D721Med (cell line): Measurements from ENCODE around the gene DNAI1.

ENCODE experiments used
- DNase-seq: peaks from one replicate; pipeline ENCODE4 v3.0.0; 2011; ENCODE audit warnings: low spot score; ENCODE audit not compliant: insufficient read length
- FAIRE-seq: peaks from 2 replicates; lab custom pipeline; 2011; peaks lifted over from hg19 to GRCh38; lab: Jason Lieb, UNC
- TF ChIP-seq, protein P1 (sequence below): IDR thresholded peaks from 2 replicates; pipeline ENCODE4 v1.5.1; 2012; ENCODE audit warnings: mild to moderate bottlenecking, control low read depth; ENCODE audit not compliant: insufficient read depth; ENCODE audit errors: missing control alignments

Gene DNAI1

DNA sequence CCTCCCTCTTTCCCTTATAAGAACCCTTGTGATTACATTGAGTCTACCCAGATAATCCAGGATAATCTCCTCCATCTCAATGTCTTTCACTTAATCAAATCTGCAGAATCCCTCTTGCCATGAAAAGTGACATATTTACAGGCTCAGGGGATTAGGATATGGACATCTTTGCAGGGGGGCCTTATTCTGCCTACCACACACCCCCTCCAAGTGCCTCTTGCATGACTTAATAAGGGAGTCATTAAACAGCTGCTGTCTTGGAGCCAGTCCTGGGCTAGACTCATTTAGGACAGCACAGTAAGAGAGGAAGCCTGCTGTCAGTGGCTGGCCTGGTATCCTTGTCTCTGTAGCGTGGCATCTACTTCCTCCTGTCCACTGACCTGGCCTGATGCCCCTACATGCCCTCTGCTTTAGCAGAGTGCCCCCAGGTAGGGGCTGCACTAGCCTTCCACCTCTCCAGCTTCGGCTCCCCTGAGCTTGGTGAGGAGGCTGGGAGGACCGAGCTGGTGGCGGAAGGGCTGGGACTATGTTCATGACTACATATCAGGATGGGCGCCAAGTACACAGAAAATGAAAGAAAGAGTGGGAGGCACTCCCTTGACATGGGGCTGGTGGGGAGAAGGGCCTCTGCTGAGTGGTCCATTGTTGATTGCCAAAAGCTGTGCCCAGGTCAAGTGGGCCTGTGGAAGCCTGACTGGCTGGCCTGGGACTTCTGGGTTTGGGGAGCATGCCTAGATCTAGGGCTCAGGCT is 46.9 kb downstream of the DNAI1 start:
- FAIRE-seq (peak; percentile 63), DNase-seq (no peak)
- TF ChIP-seq, protein P1, sequence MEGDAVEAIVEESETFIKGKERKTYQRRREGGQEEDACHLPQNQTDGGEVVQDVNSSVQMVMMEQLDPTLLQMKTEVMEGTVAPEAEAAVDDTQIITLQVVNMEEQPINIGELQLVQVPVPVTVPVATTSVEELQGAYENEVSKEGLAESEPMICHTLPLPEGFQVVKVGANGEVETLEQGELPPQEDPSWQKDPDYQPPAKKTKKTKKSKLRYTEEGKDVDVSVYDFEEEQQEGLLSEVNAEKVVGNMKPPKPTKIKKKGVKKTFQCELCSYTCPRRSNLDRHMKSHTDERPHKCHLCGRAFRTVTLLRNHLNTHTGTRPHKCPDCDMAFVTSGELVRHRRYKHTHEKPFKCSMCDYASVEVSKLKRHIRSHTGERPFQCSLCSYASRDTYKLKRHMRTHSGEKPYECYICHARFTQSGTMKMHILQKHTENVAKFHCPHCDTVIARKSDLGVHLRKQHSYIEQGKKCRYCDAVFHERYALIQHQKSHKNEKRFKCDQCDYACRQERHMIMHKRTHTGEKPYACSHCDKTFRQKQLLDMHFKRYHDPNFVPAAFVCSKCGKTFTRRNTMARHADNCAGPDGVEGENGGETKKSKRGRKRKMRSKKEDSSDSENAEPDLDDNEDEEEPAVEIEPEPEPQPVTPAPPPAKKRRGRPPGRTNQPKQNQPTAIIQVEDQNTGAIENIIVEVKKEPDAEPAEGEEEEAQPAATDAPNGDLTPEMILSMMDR: no peak

DNA sequence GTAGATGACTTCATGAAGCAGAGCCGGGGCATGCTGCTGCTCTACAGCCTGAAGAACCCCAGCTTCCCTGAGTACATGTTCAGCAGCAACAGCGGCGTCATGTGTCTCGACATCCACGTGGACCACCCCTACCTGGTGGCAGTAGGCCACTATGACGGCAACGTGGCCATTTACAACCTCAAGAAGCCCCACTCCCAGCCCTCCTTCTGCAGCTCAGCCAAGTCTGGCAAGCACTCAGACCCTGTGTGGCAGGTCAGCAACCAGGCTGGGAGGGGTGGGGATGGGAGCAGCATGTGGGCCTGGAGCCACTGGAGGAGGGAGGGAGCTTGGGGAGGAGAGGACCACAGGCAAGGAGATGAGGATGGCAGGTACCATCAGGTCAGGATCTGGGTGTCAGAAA is 48.0 kb downstream of the DNAI1 start:
- no peak for FAIRE-seq

DNA sequence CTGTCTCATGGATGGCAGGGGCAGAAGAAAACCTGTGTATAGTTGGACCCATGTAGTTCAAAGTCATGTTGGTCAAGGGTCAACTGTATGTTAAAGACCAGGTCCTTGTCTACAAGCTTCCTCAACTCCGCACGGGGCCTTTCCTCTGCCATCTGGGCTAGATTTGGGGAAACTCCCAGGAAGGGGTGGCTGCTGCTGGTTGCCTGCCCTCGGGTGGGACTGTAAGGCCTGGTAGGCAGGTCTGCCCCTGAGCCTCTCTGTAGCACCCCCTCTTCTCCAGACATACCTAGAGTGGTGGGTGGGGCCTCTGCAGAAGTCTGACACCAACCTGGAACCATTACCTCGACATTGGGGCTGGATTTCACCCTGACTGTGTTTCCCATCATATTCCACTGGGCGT is 49.0 kb downstream of the DNAI1 start:
- DNase-seq (no peak), FAIRE-seq (no peak)
- TF ChIP-seq, protein P1: no peak

More for the DNA sequence above, 48.0 kb downstream of the DNAI1 start:
- DNase-seq: no peak
- TF ChIP-seq, protein P1: no peak

DNA sequence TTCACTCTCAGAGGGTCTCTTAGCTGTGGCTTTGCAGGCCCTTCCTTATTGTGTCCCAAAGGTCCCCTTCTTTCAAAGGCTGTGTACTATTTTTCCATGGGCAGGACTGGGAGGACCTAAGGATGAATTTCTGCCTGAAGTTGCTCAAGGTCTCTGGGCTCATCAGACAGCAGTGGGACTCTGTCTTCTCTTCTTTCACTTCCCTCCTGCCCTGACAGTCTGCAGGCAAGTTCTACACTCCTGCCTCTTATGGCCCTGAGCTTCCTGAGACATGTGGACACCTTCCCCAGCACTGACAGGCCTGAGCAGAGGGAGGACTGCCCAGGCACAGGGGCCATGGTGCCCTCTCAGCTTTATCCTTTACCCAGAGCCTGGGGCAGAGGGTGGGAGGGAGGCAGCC is 49.4 kb downstream of the DNAI1 start:
- TF ChIP-seq, protein P1: no peak
- DNase-seq (no peak), FAIRE-seq (no peak)

DNA sequence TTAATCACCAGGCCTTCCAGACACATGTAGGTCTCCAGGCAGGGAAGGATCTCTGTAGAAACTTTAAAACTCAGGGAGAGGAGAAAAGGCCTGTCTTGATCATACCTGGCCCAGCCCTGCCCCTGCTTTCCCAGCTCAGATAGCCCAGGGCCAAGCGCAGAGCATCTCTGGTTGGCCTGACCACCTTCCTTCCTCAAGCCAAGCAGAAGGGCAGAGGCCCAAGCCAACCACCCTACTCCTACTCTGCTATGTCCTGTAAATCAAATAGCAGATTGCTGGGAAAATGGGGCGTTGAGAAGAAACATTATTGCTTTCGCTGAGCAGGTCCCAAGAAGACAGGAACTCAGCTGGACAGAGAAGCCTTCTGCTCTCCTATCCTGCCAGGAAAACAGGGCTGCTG is 49.9 kb downstream of the DNAI1 start:
- TF ChIP-seq, protein P1: no peak
- no peak for FAIRE-seq
- DNase-seq: no peak

DNA sequence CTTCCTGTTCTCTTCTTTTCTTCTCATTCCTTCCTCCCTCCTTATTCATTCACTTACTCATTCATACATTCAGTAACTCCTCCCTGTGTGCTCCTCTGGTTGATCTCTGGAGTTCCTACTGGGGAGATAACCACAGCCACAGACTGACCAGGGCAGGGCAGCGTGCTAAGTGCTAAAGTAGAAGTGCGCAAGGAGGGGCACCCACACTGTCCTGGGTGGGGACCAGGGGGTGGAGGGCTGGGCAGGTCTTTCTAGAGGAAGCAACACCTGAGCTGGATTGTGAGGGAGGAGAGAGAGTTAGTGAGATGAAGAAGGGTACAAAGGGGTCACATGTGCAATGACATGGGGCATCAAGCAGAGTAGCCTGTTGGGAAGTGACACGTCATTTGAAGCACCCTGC is 50.3 kb downstream of the DNAI1 start:
- TF ChIP-seq, protein P1: no peak

More for the DNA sequence above, 50.3 kb downstream of the DNAI1 start:
- DNase-seq: no peak
- no peak for FAIRE-seq
